NCI-H2107 treated with DMSO at 0.1 percent for 48 hours (cell line): Measurements from ENCODE around the gene SPSB2.
A peak's percentile ranks its signal among the peaks of the same experiment; 100 is the strongest.
"Not testable (repeated sequence)": the region's sequence is repeated elsewhere in the genome, so short reads cannot be mapped to it uniquely, and the experiment has no call there.

ENCODE experiments used
- DNase-seq: peaks from one replicate; lab custom pipeline; 2025; ENCODE audit not compliant: unreplicated experiment; lab: John Stamatoyannopoulos, UW

Gene SPSB2

DNA sequence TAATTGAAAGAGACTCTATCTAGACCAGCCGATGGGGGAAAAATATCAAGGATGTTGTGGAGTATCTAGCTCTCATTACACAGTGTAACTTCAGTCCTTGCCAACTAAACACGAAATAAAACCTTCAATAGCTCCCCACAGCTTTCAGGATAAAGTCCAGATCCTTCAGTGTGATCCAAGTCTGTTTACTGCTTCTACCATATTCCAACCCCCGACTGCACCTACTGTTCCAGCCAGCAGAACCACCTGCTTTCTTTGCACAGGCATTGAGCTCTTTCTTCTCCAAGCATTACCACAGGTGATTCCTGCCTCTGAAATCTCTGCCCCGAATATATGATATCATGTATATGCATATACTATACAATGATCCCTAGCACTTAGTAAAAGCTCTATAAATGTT, 29.3 kb upstream of the SPSB2 start:
- no peak for DNase-seq

DNA sequence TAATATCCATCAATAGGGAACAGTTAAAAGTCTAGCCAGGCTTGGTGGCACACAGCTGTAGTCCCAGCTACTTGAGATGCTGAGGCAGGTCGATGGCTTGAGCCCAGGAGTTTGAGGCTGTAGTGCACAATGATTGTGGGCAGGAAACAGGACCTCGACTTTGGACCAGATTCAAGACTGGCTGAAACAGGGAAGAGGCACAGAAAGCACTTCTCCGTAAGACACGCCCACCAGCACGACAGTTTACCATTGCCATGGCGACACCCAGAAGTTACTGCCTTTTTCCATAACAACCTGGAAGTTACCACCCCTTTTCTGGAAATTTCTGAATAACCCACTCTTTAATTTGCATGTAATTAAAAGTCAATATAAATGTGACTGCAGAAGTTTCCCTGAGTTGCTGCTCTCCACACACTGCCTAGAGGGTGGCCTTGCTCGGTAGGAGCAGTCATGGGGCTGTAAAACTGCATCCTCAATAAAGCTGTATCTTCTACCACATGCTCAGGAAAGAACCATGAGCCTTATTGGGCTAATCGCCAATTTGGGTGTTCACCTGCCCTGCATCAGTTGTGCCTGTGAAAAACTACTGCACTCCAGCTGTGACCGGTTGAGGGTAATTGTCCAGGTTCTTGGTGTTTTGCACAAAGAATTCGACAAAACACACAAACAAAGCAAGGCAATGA, 26.9 kb upstream of the SPSB2 start:
- DNase-seq, result no peak

DNA sequence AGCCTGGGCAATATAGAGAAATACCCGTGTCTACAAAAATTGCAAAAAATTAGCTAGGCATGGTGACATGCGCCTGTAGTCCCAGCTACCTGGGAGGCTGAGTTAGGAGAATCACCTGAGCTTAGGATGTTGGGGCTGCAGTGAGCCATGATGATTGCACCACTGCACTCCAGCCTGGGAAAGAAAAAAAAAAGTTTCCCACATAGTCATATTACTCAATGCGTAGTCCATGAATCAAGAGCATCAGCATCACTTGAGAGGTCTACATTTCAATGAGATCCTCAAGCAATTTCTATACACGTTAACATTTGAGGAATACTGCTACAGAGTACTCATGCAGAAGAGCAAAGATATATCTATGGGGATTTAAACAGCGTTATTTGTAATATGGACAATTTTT, 26.3 kb upstream of the SPSB2 start:
- DNase-seq, result no peak

DNA sequence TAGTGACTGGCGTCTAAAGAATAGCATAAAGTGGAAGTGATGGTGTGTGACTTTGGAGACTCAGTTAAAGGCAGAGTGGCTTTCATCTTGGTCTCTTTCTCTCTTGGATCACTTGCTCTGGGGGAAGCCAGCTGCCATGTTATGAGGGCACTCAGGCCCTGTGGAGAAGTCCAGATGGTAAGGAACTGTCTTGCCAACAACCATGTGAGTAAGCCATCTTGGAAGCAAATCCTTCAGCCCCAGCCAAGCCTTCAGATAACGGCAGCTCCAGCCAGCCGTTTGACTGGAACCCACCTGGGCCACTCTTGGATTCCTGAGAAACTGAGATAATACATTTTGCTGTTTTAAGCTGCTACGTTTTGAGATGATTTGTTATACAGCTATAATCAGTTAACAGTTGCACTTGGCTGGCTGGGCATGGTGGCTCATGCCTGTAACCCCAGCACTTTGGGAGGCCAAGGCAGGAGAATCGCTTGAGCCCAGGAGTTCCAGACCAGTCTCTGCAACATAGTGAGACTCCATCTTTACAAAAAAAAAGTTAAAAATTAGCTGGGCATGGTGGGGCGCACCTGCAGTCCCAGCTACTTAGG, 23.8 kb upstream of the SPSB2 start:
- no peak for DNase-seq

DNA sequence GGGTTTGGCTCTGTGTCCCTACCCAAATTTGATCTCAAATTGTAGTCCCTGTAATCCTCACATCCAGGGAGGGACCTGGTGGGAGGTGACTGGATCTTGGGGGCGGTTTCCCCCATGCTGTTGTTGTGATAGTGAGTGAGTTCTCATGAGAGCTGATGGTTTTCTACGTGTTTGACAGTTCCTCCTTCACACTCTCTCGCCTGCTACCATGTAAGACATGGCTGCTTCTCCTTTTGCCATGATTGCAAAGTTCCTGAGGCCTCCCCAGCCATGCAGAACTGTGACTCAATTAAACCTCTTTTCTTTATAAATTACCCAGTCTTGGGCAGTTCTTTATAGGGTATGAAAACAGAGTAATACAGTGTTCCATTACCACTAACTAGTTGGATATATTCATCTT, 21.2 kb upstream of the SPSB2 start:
- no peak for DNase-seq

DNA sequence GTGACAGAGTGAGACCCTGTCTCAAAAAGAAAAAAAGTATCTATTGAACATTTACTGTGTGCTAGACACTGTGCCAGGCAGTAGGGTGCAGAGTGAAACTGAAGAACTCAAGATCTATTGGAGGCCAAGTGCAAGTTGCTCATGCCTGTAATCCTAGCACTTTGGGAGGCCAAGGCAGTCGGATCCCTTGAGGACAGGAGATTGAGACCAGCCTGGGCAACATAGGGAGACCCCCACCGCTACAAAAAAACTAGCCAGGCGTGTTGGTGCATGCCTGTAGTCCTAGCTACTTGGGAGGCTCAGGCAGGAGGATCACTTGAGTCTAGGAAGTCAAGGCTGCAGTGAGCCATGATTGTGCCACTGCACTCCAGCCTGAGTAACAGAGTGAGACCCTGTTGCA, 19.6 kb upstream of the SPSB2 start:
- not testable (repeated sequence) for DNase-seq

DNA sequence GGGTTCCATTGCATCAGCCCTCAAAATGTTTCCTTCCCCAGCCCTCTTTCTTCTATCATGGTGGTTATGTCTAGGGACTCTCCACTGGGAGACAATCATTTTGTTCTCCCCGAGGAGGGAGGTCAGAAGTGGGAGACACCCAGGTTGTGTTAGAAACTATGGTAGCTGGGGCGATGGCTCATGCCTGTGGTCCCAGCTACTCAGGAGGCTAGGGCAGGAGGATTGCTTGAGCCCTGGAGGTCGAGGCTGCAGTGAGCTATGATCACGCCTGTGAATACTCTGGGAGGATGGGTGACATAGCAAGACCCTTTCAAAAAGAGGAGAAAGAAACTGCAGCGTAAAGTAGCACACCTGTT, 18.5 kb upstream of the SPSB2 start:
- no peak for DNase-seq

DNA sequence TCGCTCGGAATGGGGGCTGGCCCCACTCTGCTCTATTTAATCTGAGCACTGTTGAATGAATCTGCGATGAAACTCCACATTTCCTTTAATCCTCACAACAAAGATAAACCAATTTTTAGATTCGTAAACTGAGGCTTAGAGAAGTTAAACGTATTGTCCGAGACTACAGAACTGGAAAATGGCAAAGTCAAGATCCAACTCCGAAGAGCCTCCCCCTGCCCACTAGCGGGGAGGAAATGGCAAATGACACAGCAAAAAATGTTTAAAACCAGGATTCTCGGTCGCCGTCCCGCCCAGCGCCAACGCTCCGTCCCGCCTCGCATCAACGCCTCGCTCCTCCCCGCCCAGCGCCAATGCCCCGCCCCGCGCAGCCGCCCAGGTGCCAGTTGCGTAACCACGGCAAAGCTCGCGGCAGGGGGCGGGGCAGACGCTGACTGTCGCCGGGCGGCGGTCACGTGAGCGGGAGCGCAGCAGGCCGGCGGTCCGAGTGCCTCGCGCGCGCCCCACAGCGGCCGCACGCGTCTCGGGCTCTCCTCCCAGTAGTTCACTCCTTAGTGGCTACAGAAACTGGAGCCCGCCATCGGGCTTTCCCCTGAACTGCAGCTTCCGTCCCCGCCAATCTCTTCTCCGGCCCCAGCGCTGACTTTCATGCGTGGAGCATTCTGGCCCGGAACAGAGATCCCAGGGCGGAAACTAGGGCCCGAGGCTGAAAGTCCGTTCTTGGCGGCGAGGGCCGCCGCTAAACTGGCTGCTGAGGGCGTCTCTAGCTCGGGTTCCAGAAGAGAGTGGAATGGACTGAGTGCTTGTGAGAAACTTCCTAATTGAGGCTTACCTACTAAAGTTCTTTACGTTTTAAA, 17.9 kb upstream of the SPSB2 start:
- peak; percentile 95 for DNase-seq

DNA sequence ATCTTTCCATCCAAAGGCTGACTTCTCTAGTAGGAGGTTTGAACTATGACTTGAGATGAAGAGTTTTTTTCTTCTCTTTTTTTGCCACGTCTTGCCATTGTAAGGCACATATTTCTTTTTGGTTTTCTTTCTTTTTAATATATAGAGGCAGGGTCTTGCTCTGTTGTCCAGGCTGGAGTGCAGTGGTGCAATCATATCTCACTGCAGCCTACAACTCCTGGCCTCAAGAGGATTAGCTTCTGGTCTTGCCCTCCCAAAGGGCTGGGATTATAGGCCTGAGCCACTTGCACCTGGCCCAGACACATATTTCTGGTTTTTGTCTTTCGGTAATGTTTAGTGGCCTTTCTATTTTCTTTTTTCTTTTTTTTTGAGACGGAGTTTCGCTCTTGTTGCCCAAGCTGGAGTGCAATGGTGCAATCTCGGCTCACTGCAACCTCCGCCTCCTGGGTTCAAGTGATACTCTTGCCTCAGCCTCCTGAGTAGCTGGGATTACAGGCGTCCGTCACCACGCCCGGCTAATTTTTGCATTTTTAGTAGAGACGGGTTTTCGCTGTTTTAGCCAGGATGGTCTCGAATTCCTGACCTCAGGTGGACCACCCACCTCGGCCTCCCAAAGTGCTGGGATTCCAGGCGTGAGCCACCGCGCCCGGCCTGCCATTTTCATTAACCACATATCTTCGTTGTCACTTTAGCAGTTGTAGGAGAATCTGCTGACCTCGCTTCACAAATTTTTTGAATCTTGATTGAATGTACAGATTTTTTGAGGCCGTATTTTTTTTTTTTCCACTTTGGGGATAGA, 16.9 kb upstream of the SPSB2 start:
- not testable (repeated sequence) for DNase-seq

DNA sequence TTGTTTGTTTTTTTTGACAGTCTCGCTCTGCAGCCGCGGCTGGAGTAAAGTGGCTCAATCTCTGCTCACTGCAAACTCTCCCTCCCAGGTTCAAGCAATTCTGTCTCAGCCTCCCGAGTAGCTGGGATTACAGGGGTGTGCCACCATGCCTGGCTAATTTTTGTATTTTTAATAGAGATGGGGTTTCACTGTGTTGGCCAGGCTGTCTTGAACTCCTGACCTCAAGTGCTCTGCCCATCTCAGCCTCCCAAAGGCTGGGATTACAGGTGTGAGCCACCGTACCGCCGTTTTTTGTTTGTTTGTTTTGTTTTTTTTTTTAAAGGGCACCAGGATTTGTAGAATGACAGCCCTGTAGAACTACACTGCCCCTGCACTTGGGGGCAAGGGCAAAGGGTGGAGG, 15.7 kb upstream of the SPSB2 start:
- DNase-seq, result not testable (repeated sequence)

DNA sequence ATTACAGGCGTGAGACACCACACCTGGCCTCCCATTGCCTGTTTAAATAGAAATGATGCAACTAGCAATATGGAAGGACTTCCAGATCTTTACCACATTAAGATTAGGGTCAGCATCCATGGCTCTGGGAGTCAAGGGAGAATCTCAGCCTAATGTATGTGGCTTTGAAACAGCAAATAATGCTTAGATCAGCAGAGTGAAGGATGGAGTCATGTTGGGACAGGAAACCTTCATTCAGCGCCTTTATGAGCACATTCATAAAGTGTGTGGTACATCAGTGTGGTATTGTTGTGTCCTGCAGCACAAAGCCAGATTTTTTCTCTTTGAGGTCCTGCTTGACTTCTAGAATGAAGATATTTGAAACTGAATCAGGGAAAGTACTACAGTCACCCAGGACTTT, 15.3 kb upstream of the SPSB2 start:
- DNase-seq, result no peak

DNA sequence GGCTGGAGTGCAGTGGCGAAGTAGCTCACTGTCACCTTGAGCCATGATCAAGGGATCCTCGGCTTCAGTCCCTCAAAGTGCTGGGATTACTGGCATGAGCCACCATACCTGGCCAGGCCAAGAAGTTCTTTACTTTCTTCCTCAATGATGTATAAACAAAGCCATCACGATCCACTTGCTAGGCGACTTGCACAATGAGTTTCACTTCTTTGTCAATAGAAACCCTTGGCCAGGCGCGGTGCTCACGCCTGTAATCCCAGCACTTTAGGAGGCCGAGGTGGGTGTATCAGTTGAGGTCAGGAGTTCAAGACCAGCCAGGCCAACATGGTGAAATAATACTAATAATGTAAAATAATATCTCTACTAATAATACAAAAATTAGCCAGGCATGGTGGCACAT, 14.4 kb upstream of the SPSB2 start:
- no peak for DNase-seq

DNA sequence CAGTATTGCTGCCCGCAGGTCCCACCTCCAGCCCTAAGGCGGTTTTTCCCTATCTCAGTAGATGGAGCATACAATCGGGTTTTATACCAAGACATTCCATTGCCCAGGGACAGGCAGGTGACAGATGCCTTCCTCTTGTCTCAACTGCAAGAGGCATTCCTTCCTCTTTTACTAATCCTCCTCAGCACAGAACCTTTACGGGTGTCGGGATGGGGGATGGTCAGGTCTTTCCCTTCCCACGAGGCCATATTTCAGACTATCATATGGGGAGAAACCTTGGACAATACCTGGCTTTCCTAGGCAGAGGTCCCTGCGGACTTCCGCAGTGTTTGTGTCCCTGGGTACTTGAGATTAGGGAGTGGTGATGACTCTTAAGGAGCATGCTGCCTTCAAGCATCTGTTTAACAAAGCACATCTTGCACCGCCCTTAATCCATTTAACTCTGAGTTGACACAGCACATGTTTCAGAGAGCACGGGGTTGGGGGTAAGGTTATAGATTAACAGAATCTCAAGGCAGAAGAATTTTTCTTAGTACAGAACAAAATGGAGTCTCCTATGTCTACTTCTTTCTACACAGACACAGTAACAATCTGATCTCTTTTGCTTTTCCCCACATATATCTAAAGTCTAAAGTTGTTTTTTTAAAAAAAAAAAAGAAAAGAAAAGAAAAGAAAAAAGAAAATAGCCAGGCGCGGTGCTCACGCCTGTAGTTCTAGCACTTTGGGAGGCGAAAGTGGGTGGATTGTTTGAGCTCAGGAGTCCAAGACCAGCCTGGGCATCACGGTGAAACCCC, 13.3 kb upstream of the SPSB2 start:
- not testable (repeated sequence) for DNase-seq

DNA sequence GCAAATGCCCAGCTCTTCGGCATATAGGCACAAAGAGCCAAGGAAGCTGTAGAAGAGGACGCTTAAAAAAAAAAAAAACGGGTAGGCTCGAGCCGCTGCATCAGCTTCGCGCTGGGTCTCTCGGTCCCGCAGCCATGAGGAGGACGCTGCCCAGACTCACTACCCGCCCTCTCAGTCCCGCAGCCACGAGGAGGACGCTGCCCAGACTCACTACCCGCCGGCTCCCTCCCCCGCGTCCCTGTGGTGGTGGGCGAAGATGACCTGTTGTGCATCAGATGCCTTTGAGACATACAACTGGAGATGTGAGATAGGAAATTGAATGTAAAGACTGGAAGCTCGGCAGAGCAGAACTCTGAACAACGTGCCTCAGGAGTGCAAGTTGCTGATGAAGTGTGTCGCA, 11.4 kb upstream of the SPSB2 start:
- DNase-seq, result no peak

DNA sequence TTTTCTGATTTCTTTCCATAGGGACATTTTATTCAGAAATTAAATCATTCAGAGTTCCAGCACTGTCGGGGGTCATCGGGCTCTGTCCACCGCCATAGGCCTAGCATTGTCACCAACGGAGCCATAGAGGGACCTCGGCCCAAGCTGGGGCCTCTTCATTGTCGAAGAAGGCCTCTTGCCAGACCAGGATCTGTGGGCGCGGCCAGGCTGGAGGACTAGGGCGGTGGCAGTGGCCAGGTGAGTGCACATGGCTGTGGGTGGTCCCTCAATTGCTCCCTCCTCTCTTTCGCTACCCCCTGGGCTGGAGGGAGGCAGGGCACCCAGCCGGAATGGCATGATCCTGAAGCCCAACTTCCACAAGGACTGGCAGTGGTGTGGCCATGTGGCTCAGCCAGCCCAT, 10.6 kb upstream of the SPSB2 start:
- no peak for DNase-seq

DNA sequence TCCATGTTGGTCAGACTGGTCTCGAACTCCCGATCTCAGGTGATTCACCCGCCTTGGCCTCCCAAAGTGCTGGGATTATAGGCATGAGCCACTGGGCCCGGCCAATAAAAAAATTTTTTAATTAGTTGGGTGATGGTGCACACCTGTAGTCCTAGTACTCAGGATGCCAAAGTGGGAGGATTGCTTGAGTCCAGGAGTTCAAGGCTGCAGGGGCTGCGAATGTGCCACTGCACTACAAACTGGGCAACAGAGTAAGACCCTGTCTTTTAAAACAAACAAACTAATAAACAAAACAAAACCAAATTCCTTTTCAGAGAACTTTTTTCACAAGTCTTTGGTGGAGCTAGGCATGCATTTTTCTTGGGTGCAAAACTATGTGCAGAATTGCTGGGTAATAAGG, 10.1 kb upstream of the SPSB2 start:
- DNase-seq, result no peak

DNA sequence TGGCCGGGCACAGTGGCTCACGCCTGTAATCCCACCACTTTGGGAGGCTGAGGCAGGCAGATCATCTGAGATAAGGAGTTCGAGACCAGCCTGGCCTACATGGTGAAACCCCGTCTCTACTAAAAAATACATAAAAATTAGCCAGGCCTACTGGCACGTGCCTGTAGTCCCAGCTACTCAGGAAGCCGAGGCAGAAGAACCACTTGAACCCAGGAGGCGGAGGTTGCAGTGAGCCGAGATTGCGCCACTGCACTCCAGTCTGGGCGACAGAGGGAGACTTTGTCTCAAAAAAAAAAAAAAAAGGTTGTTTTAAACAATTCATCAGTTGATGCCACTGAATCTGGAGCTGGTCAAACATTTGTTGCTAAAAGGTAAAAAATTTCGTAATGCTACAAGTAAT, 6.7 kb upstream of the SPSB2 start:
- not testable (repeated sequence) for DNase-seq

DNA sequence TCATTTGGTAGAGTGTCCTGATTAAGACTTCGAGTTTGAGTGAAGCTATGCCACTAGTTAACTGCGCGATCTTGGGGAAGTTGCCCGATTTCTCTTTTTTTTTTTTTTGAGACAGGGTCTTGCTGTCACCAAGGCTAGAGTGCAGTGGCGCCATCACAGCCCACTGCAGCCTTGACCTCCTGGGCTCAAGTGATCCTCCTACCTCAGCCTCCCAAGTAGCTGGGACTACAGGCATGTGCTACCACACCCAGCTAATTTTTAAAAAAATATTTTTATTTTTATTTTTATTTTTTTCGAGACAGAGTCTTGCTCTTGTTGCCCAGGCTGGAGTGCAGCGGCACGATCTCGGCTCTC, 889 bp upstream of the SPSB2 start:
- not testable (repeated sequence) for DNase-seq

DNA sequence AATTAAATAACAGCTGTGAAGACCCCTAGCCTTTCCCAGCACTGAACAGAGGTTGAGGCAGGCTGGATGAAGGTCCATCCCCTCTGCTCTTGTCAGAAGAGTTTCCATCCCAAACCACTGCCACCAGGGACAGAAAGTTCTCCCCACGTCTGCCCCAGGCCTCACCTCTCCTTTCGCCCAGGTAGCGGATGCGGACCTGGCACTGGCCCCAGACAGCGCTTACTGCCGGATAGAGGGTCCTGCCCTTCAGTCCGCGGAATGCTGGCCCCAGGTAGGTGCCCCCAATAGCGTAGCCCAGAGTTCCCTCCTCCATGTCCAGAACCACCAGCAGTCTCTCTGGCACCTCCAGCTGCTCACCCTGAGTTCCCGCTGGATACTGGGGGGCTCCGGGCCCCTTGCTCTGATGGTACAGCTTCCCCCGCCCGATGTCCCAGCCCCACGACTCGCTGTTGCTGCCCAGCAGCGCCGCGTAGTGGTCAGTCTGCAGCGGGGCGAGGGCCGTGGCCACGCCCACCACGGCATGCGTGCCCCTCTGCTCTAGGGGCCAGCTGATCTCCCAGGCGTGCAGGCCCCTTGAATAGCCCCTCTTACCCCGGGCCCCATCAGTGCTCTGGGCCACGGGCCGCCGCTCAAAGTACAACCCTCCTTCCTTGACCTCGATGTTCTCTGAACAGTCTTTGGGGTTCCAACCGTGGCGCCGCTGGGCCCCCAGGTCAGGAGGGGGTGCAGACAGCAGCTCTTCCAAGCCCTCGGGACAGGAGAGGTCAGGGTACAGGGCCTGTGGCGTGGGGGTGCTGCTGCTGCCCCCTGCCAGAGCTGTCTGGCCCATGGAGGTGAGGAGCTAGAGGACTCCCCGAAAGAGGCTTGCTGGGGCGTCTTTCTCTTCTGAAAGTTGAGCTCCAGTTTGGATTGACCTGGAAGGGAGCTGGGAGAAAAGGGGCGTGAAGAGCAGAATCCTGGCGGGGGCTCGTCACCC, 742 bp downstream of the SPSB2 start:
- DNase-seq, result peak; percentile 36
